GM12891 (cell line): ENCODE data around the gene AATF.

Source experiments
- PAX5 ChIP-seq: IDR thresholded peaks from 2 replicates; pipeline ENCODE4 v1.6.1; 2011; ENCODE audit warnings: low read length, moderate library complexity, mild to moderate bottlenecking; ENCODE audit not compliant: insufficient read depth, severe bottlenecking
- POLR2A ChIP-seq: IDR thresholded peaks from 2 replicates; pipeline ENCODE4 v1.6.1; 2011; ENCODE audit warnings: low read depth, low read length, control low read depth
- POLR2AphosphoS5 ChIP-seq: IDR thresholded peaks from 2 replicates; pipeline ENCODE4 v1.6.1; 2011; ENCODE audit warnings: low read depth, low read length, control low read depth
- POU2F2 ChIP-seq: IDR thresholded peaks from 2 replicates; pipeline ENCODE4 v1.6.1; 2011; ENCODE audit warnings: low read depth, mild to moderate bottlenecking, control low read depth, low read length, moderate library complexity
- SPI1 ChIP-seq: IDR thresholded peaks from 2 replicates; pipeline ENCODE4 v1.6.1; 2011; ENCODE audit warnings: low read depth, low read length, control low read depth
- TAF1 ChIP-seq: IDR thresholded peaks from 2 replicates; pipeline ENCODE4 v1.6.1; 2011; ENCODE audit warnings: low read depth, low read length, control low read depth

DNA sequence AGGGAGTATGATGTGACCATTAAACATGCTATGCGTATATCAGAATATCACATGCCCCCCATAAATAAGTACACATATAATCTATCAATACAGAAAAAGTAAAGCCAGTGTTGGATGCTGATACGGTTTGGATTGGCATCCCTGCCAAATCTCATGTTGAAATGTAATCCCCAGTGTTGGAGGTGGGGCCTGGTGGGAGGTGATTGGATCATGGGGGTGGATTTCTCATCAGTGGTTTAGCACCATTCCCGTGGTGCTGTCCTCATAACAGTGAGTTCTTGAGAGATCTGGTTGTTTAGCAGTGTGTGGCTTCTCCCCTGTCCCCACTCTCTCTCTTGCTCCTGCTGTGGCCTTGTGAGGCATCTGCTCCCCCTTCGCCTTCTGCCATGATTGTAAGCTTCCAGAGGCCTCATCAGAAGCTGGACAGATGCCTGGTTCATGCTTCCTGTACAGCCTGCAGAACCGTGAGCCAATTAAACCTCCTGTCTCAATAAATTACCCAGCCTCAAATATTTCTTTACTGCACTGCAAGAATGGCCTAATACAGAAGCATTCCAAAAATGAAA, 88.9 kb downstream of the AATF start:
- TF ChIP-seq POLR2A, result no peak
- no peak for TF ChIP-seq TAF1
- TF ChIP-seq POLR2AphosphoS5, result no peak
- no peak for TF ChIP-seq SPI1
- no peak for TF ChIP-seq PAX5
- no peak for TF ChIP-seq POU2F2
